T-helper 2 cell (primary cell): ENCODE results near the gene DOC2B.
A peak's percentile ranks its signal among the peaks of the same experiment; 100 is the strongest.
"Not testable (repeated sequence)": the region's sequence is repeated elsewhere in the genome, so short reads cannot be mapped to it uniquely, and the experiment has no call there.

Experiments
- DNase-seq, 5 experiments: peaks; one replicate each; pipeline versions ENCODE4 v3.0.0 to v3.0.0-alpha.2; 2012 to 2022
- total RNA-seq, 2 donors: gene quantifications; one replicate each; lab custom pipeline; 2026; lab: John Stamatoyannopoulos, UW

Gene DOC2B
- total RNA-seq: 0 to 0.13 reads per million in 2 donors

- peak in 1 of 5 experiments; percentile 26 for DNase-seq
Measured at GRCh38 chr17:181245-182049, at the start of gene DOC2B. DOC2B (minus strand) TSS chr17:181650; CDS start chr17:181479, 171 bp downstream.

DNA sequence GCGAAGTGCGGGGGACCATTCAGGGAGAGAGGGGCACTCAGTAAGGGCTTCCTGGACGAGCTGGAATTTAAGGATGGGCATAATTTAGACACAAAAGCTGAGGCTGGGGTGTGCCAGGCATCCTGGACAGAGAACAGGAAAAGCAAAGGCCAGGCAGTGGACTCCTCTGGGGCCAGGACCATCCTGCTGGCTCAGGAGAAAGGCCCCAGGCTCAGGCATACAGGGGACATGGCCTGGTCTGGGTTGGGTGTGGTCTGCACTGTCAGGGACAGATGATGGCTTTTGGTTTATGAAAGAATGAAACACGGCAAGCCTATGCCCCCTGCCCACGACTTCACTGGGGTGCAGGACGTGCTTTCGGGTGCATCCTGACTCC, 48.9 kb upstream of the DOC2B start:
- DNase-seq: no peak

DNA sequence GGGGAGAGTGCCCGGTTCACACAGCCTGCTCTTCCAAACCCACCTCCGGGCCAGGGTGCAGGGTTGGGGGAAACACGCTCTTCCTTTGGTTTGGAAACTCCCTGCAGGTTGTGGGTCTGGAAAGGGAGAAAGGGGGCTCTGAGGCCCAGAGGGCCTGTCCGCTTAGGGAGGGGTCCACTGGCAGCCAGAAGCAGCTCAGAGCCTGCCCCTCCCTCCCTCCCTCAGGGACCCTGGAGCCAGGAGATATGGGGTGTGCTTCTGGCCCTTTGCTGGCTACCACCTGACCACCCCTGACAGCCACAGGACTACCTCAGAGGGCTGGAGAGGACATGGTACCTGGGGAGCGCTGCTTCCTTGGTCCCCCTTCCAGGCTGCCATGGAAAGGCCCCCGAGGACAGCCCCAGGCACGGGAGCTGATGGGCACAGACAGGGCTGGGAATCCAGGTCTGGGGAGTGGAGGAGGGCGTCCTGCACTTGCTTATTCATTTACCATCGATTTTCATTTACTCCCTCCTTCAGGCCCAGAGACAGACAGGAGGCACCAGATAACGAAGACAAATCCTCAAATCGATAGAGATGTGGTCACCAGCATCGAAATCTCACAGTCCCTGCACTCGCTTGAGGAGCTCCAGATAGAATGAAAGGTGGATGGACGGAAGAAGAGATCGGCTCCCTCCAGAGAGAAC, 48.4 kb upstream of the DOC2B start:
- DNase-seq: no peak

DNA sequence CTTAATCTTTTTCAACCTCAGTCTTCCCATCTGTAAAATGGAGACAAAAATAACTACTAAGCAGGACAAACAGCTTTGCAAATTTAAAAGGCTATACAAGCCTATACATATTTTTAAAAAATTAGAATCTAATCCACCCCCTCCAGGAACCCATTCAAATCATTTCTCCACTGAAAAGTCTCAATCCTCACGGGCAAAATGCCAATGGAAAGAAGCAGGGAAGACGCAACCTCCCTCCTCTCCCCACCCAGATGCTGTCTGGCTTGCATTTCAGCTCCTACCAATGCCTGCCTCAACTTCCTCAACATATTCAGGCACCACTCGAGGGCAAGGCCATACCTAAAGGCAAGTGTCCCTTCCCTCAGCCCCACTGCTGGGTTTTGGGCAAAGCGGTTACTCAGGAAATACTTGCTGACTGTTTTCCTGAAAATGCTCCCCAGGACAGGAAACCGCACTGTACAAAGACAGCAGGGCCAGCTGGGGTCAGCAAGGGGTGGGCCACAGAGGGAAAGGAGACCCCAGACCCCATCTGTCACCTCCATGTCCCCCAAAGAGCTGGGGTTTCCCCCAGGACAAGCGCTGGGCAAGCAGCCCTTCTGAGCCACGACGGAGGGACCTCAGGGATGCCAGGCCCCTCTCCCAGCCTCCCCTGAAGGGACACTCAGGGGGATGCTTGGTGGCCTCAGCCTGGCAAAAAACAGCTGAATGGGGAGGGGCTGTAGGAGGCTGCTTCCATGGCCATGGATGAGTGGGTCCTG, 47.7 kb upstream of the DOC2B start:
- DNase-seq: no peak

- DNase-seq: no peak
Measured at GRCh38 chr17:227946-228615, 46.6 kb upstream of the DOC2B start.

DNA sequence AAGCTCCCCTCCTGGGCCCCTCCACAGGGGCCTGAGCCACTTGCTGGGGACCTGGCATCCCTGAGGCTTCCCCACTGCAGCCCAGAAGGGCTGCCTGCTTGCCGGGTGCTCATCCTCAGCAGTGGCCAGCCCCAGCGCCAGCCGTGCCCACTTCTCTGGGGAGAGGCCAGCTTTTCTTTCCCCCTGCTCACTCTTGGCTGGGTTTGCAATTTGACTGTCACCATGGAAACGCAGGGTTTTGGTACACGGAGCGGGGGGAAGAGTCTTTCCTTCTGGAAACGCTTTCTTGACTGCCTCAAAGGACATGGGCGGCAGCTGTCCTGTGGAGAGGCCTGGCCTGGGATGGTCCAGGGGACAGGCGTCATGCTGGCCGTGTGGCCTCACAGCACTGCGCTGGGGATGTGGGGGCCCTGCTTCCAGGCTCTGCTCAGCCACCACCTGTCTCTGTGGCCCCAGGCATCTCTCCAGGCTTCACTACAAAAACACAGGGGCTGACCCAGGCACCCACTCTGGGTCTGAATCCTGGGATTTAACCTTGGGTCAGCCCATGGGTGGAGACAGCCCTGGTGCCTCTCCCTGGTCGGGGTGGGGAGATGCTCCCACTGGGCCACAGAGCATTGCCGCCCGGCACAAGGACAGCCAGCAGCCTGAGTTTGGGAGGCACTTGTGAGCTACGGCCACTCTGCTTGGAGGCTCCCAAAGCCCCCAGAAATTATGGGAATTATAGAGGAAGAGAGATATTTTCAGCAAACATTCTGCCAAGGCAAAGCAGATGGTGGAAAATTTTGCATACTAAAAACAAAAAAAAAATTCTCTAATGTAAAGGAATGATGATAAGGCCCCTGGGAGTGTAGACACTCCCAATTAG, 45.9 kb upstream of the DOC2B start:
- no peak for DNase-seq

- no peak for DNase-seq
Measured at GRCh38 chr17:226108-227077, 44.9 kb upstream of the DOC2B start.

DNA sequence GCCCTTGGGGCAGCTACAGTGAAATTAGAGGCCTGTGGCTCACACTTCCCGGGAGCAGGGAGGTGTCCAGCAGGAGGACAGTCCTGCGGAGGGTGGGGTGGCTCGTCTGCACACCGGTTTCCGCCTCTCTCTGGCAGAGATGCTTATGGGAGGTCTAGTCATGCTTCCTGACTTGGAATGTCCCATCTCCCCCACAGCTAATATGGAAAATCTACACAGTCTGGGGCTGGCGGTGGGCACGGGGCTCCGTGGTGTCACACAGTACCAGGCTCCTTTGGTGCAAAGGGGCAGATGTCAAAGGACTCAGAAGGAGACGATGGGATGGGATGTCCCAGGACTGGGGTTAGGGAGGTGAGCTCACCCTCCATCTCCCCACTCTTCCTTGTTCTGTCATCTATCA, 44.1 kb upstream of the DOC2B start:
- DNase-seq: no peak

- DNase-seq: not testable (repeated sequence)
Measured at GRCh38 chr17:224576-224975, 43.1 kb upstream of the DOC2B start.

DNA sequence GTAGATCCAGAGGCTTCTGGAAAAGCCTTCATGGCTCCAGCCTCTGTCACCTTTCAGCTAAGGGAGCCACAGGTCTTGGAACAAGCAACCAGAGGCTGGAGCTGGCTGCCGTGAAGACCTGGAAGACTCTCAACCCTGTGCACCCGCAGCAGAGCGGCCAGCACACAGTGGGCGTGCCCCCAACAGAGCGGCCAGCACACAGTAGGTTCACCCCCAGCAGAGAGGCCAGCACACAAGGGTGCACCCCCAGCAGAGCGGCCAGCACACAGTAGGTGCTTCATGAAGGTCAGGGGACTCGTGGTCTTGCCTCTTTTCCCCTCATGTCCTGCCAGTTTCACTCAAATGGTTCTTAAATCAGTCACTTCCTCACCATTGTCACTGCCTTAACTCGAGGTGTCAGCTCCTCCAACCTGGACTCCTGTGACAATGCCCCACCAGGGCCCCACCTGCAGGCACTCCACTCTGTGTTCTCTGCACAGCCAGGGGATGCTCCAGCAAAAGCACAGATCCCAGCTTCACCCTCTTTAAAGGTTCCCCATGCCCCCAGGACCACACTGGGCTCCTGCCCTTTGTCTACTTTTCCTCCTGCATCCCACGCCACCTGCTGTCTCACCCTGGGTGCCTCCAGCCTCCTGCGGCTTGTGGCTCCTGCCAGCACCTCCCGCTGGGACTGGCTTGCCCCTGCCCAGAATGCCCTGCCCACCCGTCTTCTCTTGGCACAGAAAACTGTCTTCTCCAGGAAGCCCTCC, 42.4 kb upstream of the DOC2B start:
- DNase-seq: no peak

- DNase-seq: no peak
Measured at GRCh38 chr17:222172-222571, 40.7 kb upstream of the DOC2B start.

DNA sequence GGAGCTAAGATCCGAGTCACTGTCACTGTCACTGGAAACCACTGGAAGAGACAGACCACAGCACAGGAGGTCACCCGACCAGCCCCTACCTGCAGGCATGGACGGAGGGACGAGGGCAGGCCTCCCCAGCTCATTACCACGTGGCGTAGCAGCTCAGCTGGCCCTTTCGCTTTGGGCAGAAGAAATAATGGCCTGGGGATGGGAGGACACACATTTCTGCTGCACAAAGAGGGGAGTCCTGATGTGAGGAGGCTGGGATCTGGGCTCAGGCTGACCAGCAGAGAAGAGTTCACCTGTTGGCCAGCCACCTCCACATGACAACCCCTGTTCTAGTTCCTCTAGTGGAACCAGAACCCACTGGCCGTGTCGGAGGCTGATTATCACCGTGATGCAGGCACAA, 38.2 kb upstream of the DOC2B start:
- DNase-seq: no peak

- no peak for DNase-seq
Measured at GRCh38 chr17:218432-219110, 37.1 kb upstream of the DOC2B start.

GRCh38 chr17:216625-217024, 35.2 kb upstream of the DOC2B start:
- no peak for DNase-seq

- not testable (repeated sequence) for DNase-seq
Measured at GRCh38 chr17:215563-216478, 34.4 kb upstream of the DOC2B start.

GRCh38 chr17:214881-215331, 33.5 kb upstream of the DOC2B start:
- no peak for DNase-seq

DNA sequence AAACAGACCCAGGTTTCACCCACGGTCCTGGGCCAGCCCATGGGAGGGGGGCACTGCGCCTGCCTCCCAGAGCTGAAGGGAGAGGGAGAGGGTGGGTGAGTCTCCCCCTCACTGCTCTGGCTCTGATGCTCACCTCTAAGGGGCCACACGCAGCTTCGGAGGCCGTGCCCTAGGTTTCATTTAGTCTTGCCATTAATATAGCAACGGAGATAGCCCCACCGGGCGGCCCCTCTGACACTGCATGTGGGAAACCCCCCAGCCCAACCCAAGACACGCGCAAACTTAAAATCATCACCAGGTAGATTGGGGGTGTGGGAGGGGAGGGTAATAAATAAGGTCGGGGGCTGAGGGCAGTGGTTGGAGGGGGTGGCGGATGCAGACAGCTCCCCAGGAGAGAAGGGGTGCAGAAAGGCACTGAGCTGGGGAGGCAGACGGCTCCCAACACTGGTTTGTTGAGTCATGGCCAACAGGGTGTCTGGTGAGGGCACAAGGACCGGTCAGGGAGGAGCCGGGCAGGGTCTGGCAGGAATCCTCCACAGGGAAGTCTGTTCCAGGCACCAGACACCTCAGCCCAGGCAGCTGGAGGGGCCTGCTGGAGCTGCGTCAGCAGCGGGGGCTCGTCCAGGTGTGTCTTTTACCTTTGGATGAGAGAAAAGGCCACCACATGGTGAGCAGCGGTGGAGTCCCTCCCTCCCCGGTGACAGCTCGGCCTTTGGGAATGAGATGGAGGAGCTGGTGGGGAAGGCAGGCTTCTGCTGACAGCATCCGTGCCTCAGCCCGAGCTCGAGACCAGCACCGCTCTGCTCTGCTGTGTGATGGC, 32.0 kb upstream of the DOC2B start:
- no peak for DNase-seq
